Endothelial cell of umbilical vein (primary cell): ENCODE results near the gene TUBA4A. TPM values are rescaled to one million over a fixed set of nuclear protein-coding genes. Genes with fewer than 3 reads are reported as not detected.

Experiments
- BruUV-seq: library from RNA; stranded (reverse); fragments of 400-500 nt; replicated peaks from 2 replicates; lab custom pipeline; 2021; lab: Mats Ljungman, UMichigan
- CTCF ChIA-PET: fragments of 300-600, 350-600 bp; sonication (Branson Sonifier 250); formaldehyde crosslinking; loops from one replicate; lab custom pipeline; 2021; ENCODE audit warnings: antibody characterized with exemption, inconsistent platforms; lab: Charles Lee
- POLR2A ChIA-PET: fragments of 300-600, 350-600 bp; sonication (Branson Sonifier 250); formaldehyde crosslinking; loops from one replicate; lab custom pipeline; 2021; ENCODE audit warnings: antibody characterized with exemption, inconsistent platforms; lab: Charles Lee
- DNase-seq: peaks from one replicate; pipeline ENCODE4 v3.0.0-alpha.2; 2011; ENCODE audit warnings: low read depth, low spot score
- FAIRE-seq: peaks from 2 replicates; lab custom pipeline; 2011; peaks lifted over from hg19 to GRCh38; lab: Jason Lieb, UNC
- H2AFZ ChIP-seq: 2 replicates; pipeline ENCODE4 v1.6.0; 2012; ENCODE audit warnings: low read depth, low read length, control low read depth, inconsistent platforms
- H3K27ac ChIP-seq: 2 replicates; pipeline ENCODE4 v1.5.1; 2011; ENCODE audit warnings: low read depth, mild to moderate bottlenecking, control low read depth, low read length, moderate library complexity; ENCODE audit not compliant: insufficient read depth
- H3K27me3 ChIP-seq, 2 experiments: 2 replicates each; pipeline versions ENCODE4 v1.6.0 to v1.6.1; 2011; ENCODE audit warnings: low read length in 2 of 2, mixed read lengths in 1 of 2; ENCODE audit not compliant: control insufficient read depth in 2 of 2, insufficient read depth in 2 of 2
- H3K36me3 ChIP-seq, 2 experiments: 2 replicates in 1 of 2; 3 replicates in 1 of 2; pipeline ENCODE4 v1.5.1; 2011; ENCODE audit warnings: low read length in 2 of 2, mild to moderate bottlenecking in 1 of 2, moderate library complexity in 1 of 2; ENCODE audit not compliant: control insufficient read depth in 2 of 2, insufficient read depth in 2 of 2; ENCODE audit errors: extremely low read depth in 1 of 2
- H3K4me1 ChIP-seq: 3 replicates; pipeline ENCODE4 v1.5.1; 2011; ENCODE audit warnings: mild to moderate bottlenecking, low read length; ENCODE audit not compliant: control insufficient read depth, insufficient read depth; ENCODE audit errors: extremely low read depth
- H3K4me2 ChIP-seq: 2 replicates; pipeline ENCODE4 v1.6.1; 2011; ENCODE audit warnings: low read length, control low read depth, mixed read lengths; ENCODE audit not compliant: insufficient read depth
- H3K4me3 ChIP-seq, 3 experiments: fragments of 200-600 bp in 1 of 3; sonication (generic), shearing (Covaris generic) in 1 of 3; replicated peaks in 1 of 3; 2 replicates each; pipeline ENCODE4 v1.5.1; 2011 to 2016; ENCODE audit warnings: control low read depth in 3 of 3, low read length in 3 of 3, mild to moderate bottlenecking in 2 of 3, inconsistent platforms in 1 of 3, low read depth in 1 of 3, moderate library complexity in 1 of 3; ENCODE audit not compliant: insufficient read depth in 1 of 3
- H3K79me2 ChIP-seq: 2 replicates; pipeline ENCODE4 v1.6.0; 2012; ENCODE audit warnings: low read length, inconsistent platforms; ENCODE audit not compliant: control insufficient read depth, insufficient read depth
- H3K9ac ChIP-seq: replicated peaks from 2 replicates; pipeline ENCODE3; 2011; ENCODE audit warnings: low read length, control low read depth; ENCODE audit not compliant: insufficient read depth; ENCODE audit errors: extremely low read depth
- H3K9me1 ChIP-seq: replicated peaks from 3 replicates; pipeline ENCODE4 v1.6.0; 2011; ENCODE audit warnings: mild to moderate bottlenecking, low read length; ENCODE audit not compliant: control insufficient read depth, insufficient read depth; ENCODE audit errors: extremely low read depth
- H3K9me3 ChIP-seq: replicated peaks from 2 replicates; pipeline ENCODE4 v1.5.1; 2012; ENCODE audit warnings: low read length, inconsistent platforms; ENCODE audit not compliant: control insufficient read depth, insufficient read depth
- H4K20me1 ChIP-seq: replicated peaks from 2 replicates; pipeline ENCODE3; 2011; ENCODE audit warnings: mild to moderate bottlenecking, low read length; ENCODE audit not compliant: control insufficient read depth, insufficient read depth; ENCODE audit errors: extremely low read depth
- CTCF ChIP-seq, 2 donors: IDR thresholded peaks; 1 replicate in 1 of 2; 2 replicates in 1 of 2; pipeline ENCODE4 v1.5.1; 2011; ENCODE audit warnings: low read length in 2 of 2, mild to moderate bottlenecking in 2 of 2, moderate library complexity in 2 of 2, control low read depth in 1 of 2, inconsistent platforms in 1 of 2, low read depth in 1 of 2; ENCODE audit not compliant: insufficient read depth in 1 of 2; ENCODE audit errors: extremely low read depth in 1 of 2
- FOS ChIP-seq: IDR thresholded peaks from 2 replicates; pipeline ENCODE4 v1.6.1; 2011; ENCODE audit warnings: mild to moderate bottlenecking, low read length, moderate library complexity, borderline replicate concordance; ENCODE audit not compliant: insufficient read depth
- GATA2 ChIP-seq: IDR thresholded peaks from 2 replicates; pipeline ENCODE4 v1.7.0; 2011; ENCODE audit warnings: low read depth, mild to moderate bottlenecking, moderate library complexity, mixed read lengths, low read length; ENCODE audit not compliant: insufficient read length, insufficient read depth
- JUN ChIP-seq: IDR thresholded peaks from 2 replicates; pipeline ENCODE4 v1.6.1; 2011; ENCODE audit warnings: borderline replicate concordance, low read depth; ENCODE audit not compliant: insufficient read length, insufficient read depth
- MAX ChIP-seq: IDR thresholded peaks from 2 replicates; pipeline ENCODE4 v1.6.1; 2011; ENCODE audit not compliant: insufficient read depth, insufficient read length
- dilution Hi-C: fragments of 300-500 bp; cut with MboI; formaldehyde crosslinking; loops from one replicate; pipeline ENCODE4 v1.15.0; 2019; ENCODE audit warnings: low sequenced_read_pairs; ENCODE audit not compliant: extremely low pct_ligation_motif_present
- intact Hi-C: fragments of 100-400 bp; cut with micrococcal nuclease; formaldehyde crosslinking; loops from one replicate; pipeline ENCODE4 v1.10.0; 2022
- polyA plus RNA-seq, 4 experiments: library from polyadenylated mRNA; depleted of rRNA in 3 of 4; stranded (reverse) in 3 of 4; unstranded in 1 of 4; fragments of >200 nt; gene quantifications; 2 replicates each; pipeline versions ENCODE4 v1.2.1 to v1.2.3, GENCODE V29; 2011 to 2012; ENCODE audit warnings: missing spikeins in 1 of 4
- total RNA-seq: library from RNA; stranded (reverse); gene quantifications from 2 replicates; pipeline ENCODE4 v1.2.3, GENCODE V29; 2021

Gene TUBA4A
- total and polyA plus RNA-seq, 2 donors (not counting 3 experiments of a cell fraction or from before 2014, with no cell fraction given), result 16.5 to 24.8 TPM

GRCh38 chr2:219230059-219230540 is 23.6 kb downstream of the TUBA4A start:
- TF ChIP-seq FOS (no peak), MAX (no peak), JUN (no peak), CTCF (IDR thresholded peaks at IDR 0.05; ENCODE audit: extremely low read depth in 1 of 2, insufficient read depth in 1 of 2, low read depth in 1 of 2, low read length in 2 of 2) (no peak), GATA2 (no peak)
- Histone ChIP-seq H3K9ac (peak overlapping the region; percentile 66), H2AFZ (peak overlapping the region; percentile 37), H3K4me3 (peak overlapping the region; percentile 70 to 76 (median 70)), H3K9me1 (no peaks in the 10 kb centered on the region), H3K36me3 (peaks cover 0 to 23% of the 10 kb centered on the region in 2 experiments), H3K27me3 (no peaks in the 10 kb centered on the region), H3K4me1 (peaks cover 15% of the 10 kb centered on the region), H4K20me1 (no peaks in the 10 kb centered on the region), H3K9me3 (no peaks in the 10 kb centered on the region), H3K27ac (peak overlapping the region; percentile 49), H3K4me2 (peak overlapping the region; percentile 68), H3K79me2 (peaks cover 20% of the 10 kb centered on the region)
- intact Hi-C loops (no loop called here), dilution Hi-C loops (no loop called here)
- CTCF ChIA-PET, result interaction anchor here (0.6 to 1.9 kb wide), 11 partner anchors 9 to 216 kb away, joined by 3 to 19 read pairs (median 5); partner anchors contain the start of genes ABCB6, DNAJB2, GLB1L and SLC23A3
- TSS peak; percentile 62 for BruUV-seq
- peak; percentile 46 for FAIRE-seq
- POLR2A ChIA-PET, result interaction anchor here (1.5 to 1.9 kb wide), 3 partner anchors 12 to 54 kb away, joined by 5 to 7 read pairs (median 6); partner anchors contain the start of gene CNPPD1
- no peak for DNase-seq
